ENCODE measurements around the gene FSHR. TPM values are rescaled to one million over a fixed set of nuclear protein-coding genes. Genes with fewer than 3 reads are reported as not detected.

The FSHR gene
- total and polyA plus RNA-seq, 8 donors = not detected

GRCh38 chr2:49028101-49028500 is 126.2 kb downstream of the FSHR start:
- H3K36me3 ChIP-seq = no peaks in the 10 kb centered on the region
- no peak for TF ChIP-seq CTCF (IDR thresholded peaks at IDR 0.05)
- no peaks in the 10 kb centered on the region for H3K9me3 ChIP-seq
- WGBS, 2 donors = 27 to 40% methylated on average over 3 of the region's 3 CpGs
- no peaks in the 10 kb centered on the region for H3K27me3 ChIP-seq
- no peak overlapping the region for H3K4me3 ChIP-seq
- no peaks in the 10 kb centered on the region for H3K4me1 ChIP-seq
- DNase-seq (no peak), ATAC-seq (peak in 2 of 4 donors; percentile 12 to 60), FAIRE-seq (no peak)
- intact Hi-C loops (cut with DNase I) = no loop called here
- no peak overlapping the region for H3K27ac ChIP-seq

- no peak overlapping the region for H3K4me3 ChIP-seq
- no peak for TF ChIP-seq CTCF (IDR thresholded peaks at IDR 0.05)
- no peaks in the 10 kb centered on the region for H3K9me3 ChIP-seq
- intact Hi-C loops (cut with DNase I) = no loop called here
- H3K27me3 ChIP-seq = no peaks in the 10 kb centered on the region
- H3K36me3 ChIP-seq = no peaks in the 10 kb centered on the region
- no peak overlapping the region for H3K27ac ChIP-seq
- FAIRE-seq = no peak
- peak in 1 of 4 donors; percentile 38 for ATAC-seq
- no peak for DNase-seq
- WGBS, 2 donors = 54 to 58% methylated on average over 4 of the region's 4 CpGs
- no peaks in the 10 kb centered on the region for H3K4me1 ChIP-seq
Observed at GRCh38 chr2:49026706-49027105, 127.6 kb downstream of the FSHR start.

DNA sequence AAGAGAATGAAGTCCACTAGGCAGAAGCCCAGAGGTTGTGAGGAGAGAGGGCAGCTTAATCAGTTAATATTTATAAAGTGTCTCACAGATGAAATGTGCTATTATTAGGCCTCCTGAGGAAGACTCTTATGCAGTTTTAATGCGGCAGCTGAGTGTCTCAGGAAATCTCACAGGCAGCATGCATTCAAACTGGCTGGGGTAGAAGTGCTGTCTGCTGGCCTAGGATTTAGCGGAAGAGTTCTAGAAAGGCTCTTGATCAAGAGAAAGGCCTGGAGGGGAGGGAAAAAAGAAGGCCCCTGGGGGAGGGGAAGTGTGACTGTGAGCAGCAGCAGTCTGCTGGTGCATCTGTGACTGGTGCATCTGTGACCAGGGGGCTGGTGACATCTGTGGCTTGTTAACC is 133.0 kb downstream of the FSHR start:
- Histone ChIP-seq H3K9me3 (no peaks in the 10 kb centered on the region), H3K27ac (no peak overlapping the region), H3K4me1 (no peaks in the 10 kb centered on the region), H3K27me3 (no peaks in the 10 kb centered on the region), H3K36me3 (no peaks in the 10 kb centered on the region), H3K4me3 (no peak overlapping the region)
- no peak for DNase-seq
- FAIRE-seq = no peak
- WGBS, 2 donors = 83 to 87% methylated on average over 2 of the region's 2 CpGs
- intact Hi-C loops (cut with DNase I) = no loop called here
- no peak for TF ChIP-seq CTCF (IDR thresholded peaks at IDR 0.05)
- no peak for ATAC-seq

- 54 to 67% methylated on average over 3 of the region's 3 CpGs for WGBS, 2 donors
- Histone ChIP-seq H3K4me1 (peaks cover 0 to 3% (median 0%) of the 10 kb centered on the region in 3 donors), H3K27me3 (no peaks in the 10 kb centered on the region), H3K36me3 (no peaks in the 10 kb centered on the region), H3K4me3 (no peak overlapping the region), H3K27ac (no peak overlapping the region), H3K9me3 (no peaks in the 10 kb centered on the region)
- FAIRE-seq (no peak), DNase-seq (no peak), ATAC-seq (no peak)
- intact Hi-C loops (cut with DNase I) = no loop called here
- no peak for TF ChIP-seq CTCF (IDR thresholded peaks at IDR 0.05)
Observed at GRCh38 chr2:49005261-49005660, 149.1 kb downstream of the FSHR start.

DNA sequence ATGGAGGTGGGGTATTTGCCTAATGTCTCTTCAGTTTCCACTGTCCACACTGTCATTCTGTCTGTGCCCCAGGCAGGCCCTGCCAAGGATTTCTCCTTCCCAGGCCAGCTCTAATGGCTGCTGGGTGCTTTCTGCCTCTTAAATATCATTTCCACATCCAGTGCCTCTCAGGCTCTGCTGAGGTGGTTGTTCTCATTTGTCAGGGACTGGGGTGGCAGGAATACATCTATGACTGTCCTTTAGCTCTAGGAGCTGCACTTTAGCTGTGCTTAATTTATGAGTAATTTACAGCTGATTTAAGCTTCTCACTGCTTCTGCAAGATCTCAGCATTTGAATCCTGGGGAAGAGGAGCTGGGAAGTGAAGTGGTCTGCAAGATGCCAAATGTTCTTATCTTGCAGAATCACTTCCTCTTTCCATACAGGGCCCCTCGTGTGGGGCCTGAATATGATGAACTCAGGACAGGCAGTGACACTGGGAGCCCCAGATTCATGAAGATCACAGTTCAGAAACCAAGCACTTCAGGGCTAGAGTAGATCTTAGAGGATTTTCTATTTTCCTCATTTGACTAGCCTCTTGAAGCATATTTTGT is 150.2 kb downstream of the FSHR start:
- FAIRE-seq = no peak
- Histone ChIP-seq H3K4me3 (no peak overlapping the region), H3K27ac (no peak overlapping the region), H3K9me3 (no peaks in the 10 kb centered on the region), H3K4me1 (peaks cover 0 to 4% (median 0%) of the 10 kb centered on the region in 3 donors), H3K36me3 (no peaks in the 10 kb centered on the region), H3K27me3 (no peaks in the 10 kb centered on the region)
- intact Hi-C loops (cut with DNase I) = no loop called here
- 12 to 25% methylated on average over 1 of the region's 1 CpG for WGBS, 2 donors
- ATAC-seq = no peak
- DNase-seq = no peak
- no peak for TF ChIP-seq CTCF (IDR thresholded peaks at IDR 0.05)

Data from pancreas (tissue), 10 donors.